HG03571 (cell line): Measurements from ENCODE around the gene TUBGCP2.
"Not testable (repeated sequence)": the region's sequence is repeated elsewhere in the genome, so short reads cannot be mapped to it uniquely, and the experiment has no call there.

Experiments
- ATAC-seq: cut with Tn5 transposase; IDR thresholded peaks from one replicate; pipeline ENCODE4 v1.9.1; 2021; ENCODE audit not compliant: unreplicated experiment

Gene TUBGCP2

GRCh38 chr10:133249975-133250754 is 58.5 kb downstream of the TUBGCP2 start:
- ATAC-seq = no peak

GRCh38 chr10:133249094-133249780 is 59.4 kb downstream of the TUBGCP2 start:
- ATAC-seq = no peak

- no peak for ATAC-seq
Observed at GRCh38 chr10:133248334-133248715, 60.3 kb downstream of the TUBGCP2 start.

- ATAC-seq = no peak
Observed at GRCh38 chr10:133247681-133248333, 60.9 kb downstream of the TUBGCP2 start.

GRCh38 chr10:133246236-133246626 is 62.4 kb downstream of the TUBGCP2 start:
- ATAC-seq = no peak

GRCh38 chr10:133245439-133246235 is 63.0 kb downstream of the TUBGCP2 start:
- no peak for ATAC-seq

- no peak for ATAC-seq
Observed at GRCh38 chr10:133243593-133243992, 65.1 kb downstream of the TUBGCP2 start.

GRCh38 chr10:133242611-133243356 is 65.9 kb downstream of the TUBGCP2 start:
- no peak for ATAC-seq

GRCh38 chr10:133241501-133242205 is 67.0 kb downstream of the TUBGCP2 start:
- ATAC-seq = peak; percentile 47

GRCh38 chr10:133239990-133240389 is 68.7 kb downstream of the TUBGCP2 start:
- ATAC-seq = no peak

GRCh38 chr10:133238466-133238804 is 70.2 kb downstream of the TUBGCP2 start:
- ATAC-seq = no peak

- no peak for ATAC-seq
Observed at GRCh38 chr10:133237588-133238465, 70.8 kb downstream of the TUBGCP2 start, which contains the start of gene VENTX. TSS of gene VENTX (plus strand) at chr10:133237855. CDS start at chr10:133237915, 60 bp downstream.

GRCh38 chr10:133237241-133237587 is 71.5 kb downstream of the TUBGCP2 start:
- no peak for ATAC-seq

- ATAC-seq = no peak
Observed at GRCh38 chr10:133236401-133237240, 72.1 kb downstream of the TUBGCP2 start.

GRCh38 chr10:133235932-133236331 is 72.7 kb downstream of the TUBGCP2 start:
- ATAC-seq = no peak

GRCh38 chr10:133235265-133235855 is 73.3 kb downstream of the TUBGCP2 start:
- no peak for ATAC-seq

GRCh38 chr10:133234796-133235195 is 73.9 kb downstream of the TUBGCP2 start:
- ATAC-seq = not testable (repeated sequence)
